ENCODE data around the gene CUX1.
"Not testable (repeated sequence)": the region's sequence is repeated elsewhere in the genome, so short reads cannot be mapped to it uniquely, and the experiment has no call there.

CUX1 gene
- total RNA-seq: 58.8 to 61.5 reads per million in 2 donors

DNA sequence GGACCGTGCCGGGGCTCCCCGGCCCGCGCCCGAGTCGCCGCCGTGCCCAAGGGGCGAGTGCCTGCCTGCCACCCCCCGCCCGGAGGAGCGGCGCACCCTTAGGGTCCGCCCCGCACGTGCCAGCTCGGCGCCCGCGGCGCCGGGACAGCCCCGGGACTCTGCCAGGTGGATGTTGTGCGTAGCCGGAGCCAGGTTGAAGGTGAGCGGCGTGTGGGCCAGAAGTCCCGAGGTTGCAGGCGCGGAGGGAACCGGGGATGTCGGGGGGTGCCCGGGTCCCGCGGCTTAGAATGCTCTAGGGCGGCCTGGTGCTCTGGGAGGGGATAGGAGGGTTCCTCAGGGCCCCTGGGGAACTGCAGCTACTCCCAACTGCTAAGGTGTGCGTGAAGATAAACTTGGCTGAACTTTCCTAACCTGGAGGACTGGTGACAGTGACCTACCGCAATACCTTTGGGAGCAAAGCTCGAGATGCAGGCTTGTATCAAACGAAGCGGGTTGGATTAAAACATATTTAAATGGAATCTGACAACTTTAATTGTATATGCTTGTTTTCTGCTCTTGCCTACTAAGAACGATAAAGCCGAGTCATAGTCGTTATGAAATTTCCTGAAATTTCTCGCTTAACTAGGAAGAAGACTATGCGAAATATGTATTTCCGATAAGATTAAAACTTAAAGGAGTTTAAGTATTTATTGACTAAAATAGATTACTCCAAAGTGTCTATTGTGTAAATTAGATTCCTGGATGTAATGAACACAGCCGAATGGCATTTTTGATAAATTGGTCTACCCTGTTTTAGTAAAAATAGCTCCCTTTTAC, at the start of gene CUX1:
Gene CUX1 (plus strand): TSS at position 156 of the 816 bp plus-strand sequence. CDS start 14 bp downstream, at position 170.
- peak; percentile 4 for DNase-seq

DNA sequence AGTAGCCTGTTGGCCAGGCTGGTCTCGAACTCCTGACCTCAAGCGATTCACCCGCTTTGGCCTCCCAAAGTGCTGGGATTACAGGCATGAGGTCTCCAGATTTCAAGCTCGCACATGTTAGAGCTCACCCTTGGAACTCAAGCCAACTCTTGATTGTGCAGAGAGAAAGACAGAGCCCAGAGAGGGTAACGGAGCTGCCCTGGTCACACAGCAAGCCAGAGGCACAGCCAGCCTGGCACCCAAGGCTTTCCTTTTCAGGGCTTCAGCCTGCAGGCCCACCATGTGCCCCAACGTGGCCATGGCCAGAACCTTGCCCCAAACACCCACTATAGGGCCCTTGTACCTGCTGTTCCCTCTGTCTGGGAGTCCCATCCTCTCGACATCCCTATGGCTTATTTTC, 49.1 kb upstream of the CUX1 start:
- DNase-seq: no peak

GRCh38 chr7:101770466-101770865, 47.0 kb upstream of the CUX1 start:
- DNase-seq: no peak

DNA sequence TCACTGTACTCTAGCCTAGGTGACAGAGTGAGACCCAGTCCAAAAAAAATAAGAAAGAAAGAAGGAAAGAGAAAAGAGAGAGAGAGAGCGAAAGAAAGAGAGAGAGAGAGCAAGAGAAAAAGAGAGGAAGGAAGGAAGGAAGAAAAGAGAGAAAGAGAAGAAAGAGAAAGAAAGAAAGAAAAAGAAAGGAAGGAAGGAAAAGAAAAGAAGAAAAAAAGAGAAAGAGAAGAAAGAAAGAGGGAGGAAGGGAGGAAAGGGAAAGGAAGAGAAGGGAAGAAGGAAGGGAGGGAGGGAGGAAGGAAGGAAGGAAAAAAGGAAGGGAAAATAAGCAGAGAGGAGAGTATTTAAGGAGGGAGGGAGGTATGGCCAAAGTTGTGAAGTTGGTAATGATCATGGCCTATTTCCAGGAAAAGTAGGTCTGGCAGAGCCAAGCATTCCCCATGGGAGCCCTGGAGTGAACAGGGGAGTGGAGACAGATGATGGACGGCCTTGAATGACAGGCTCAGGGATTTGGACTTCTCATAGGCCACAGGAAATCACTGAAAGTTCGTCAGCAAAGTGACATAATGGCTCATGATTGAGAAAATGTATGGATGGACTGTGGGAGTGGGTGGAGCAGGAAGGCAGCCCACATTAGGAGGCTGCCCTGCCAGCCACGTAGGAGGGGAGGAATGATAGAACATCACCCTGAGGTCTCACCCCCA, 44.8 kb upstream of the CUX1 start:
- no peak for DNase-seq

- DNase-seq: no peak
Observed at GRCh38 chr7:101775181-101775580, 42.2 kb upstream of the CUX1 start.

- no peak for DNase-seq
Observed at GRCh38 chr7:101778026-101778580, 39.3 kb upstream of the CUX1 start.

DNA sequence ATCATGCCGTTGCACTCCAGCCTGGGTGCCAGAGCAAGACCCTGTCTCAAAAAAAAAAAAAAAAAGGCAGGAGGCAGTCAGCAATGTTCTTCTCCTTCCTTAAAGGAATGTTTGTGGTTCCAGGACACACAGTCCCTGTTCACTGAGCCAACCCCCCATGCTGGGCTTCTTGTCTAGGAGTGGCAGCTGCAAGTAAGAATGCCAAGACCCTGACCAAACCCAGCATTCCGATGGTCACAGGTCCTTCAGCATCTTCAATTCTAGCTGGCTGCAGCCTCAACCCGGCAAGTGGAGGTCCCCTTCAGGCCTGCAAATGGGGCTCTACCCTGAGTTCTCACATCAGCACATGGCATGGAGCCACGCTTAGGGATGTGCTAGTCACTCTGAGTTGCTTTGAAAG, 38.2 kb upstream of the CUX1 start:
- DNase-seq: no peak

DNA sequence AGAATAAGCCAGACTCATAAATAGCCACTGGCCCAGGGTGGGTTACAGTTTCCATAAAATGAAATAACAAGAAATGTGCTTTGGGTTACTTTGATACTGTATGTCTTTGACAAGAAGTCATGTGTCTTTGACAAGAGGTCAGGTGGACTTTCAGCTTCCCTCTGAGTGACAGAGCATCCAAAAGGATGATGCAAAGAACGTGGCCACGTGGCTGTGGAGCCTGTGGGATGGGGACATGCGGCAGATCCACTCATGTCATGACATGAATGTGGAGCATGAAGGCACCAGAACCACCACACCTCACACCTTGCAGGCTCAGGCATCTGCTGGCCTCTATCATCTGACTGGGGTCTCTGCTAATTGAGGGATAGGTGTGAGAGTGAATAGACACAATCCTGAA, 37.1 kb upstream of the CUX1 start:
- DNase-seq: no peak

DNA sequence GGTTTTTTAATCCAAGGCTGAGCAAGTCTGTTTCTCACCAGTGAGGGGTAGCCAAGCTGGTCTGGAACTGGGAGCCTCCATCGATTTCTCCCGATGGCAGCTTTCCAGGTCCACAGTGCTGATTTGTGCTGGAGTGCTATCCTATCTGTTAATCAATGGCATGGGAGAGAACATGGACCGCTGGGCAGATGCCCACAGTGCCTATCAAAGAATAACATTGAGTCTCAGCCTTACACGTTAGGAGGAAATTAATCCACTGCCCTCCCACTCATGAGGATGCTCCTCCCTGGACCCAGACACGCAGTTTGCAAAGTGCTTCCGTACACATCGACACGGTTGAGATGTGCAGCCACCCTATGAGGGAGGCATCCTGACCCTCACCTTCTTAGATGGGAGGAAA, 36.0 kb upstream of the CUX1 start:
- DNase-seq: no peak

DNA sequence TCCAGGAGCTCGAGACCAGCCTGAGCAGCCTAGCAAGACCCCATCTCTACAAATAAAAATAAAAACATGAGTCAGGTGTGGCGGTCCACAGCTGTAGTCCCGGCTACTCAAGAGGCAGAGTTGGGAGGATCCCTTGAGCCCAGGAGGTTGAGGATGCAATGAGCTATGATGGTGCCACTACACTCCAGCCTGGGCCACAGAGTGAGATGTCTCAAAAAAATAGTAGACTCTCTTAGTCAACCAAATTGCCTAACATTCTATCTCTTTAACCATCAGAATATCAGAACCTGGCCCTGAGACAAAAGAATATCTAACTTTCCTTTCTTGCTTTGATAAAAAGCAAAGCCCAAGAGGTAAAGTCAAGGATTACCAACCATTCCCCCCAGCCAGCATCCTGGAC, 35.0 kb upstream of the CUX1 start:
- no peak for DNase-seq

GRCh38 chr7:101782896-101783295, 34.5 kb upstream of the CUX1 start:
- DNase-seq: no peak

- no peak for DNase-seq
Observed at GRCh38 chr7:101783381-101784181, 33.8 kb upstream of the CUX1 start.

DNA sequence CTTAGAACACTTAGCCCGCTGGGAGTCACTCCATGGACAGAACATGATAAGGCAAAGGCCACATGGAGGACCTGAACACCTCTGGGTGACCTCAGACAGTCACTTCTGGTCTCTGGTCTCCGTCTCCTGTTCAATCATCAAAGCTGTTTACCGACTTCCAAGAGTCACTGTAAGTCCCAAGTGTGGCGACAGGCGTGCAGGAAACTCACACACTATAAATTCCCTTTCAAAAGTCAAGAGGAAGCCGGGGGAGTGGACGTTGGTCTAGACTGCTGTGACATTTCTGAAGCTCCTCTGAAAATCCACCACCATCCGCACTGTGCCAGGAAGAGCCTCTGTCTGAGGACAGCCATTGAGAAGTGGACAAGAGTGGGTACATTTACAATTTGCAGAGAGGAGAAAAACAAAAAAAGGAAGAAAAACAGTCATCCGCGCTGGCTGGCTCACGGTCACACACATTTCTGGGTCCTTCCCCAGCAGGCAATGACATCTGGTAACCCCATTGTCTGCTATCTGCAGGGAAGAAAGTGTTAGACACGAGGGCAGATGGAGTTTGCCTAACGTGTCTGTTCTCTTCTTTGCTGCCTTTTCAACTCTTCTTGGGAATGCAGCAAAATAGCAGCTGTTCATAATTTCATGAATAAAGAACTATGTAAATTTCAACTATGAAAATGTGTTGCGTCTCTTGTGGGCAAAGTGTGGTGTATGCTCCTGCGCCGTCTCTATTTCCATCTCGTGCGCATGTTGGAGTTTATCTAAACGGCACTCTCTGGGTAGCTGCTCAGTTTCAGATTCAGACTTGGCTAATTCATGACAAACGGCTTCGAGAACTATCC, 32.9 kb upstream of the CUX1 start:
- no peak for DNase-seq

DNA sequence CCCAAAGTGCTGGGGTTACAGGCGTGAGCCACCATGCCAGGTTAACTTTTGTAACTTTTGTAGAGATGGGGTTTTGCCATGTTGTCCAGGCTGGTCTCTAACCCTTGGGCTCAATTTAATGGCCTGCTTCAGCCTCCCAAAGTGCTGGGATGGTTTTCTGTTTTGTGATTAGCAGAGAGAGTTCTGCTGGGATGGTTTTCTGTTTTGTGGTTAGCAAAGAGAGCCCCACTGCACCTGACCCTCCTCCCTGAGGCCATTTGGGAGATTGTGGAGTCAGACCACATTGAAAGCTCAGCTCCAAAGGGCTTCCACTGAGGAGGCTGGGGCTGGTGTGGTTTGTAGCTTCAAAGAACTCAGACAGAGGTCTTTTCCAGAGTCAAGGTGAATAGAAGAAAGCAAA, 29.6 kb upstream of the CUX1 start:
- DNase-seq: no peak

- DNase-seq: no peak
Observed at GRCh38 chr7:101788517-101788916, 28.9 kb upstream of the CUX1 start.

GRCh38 chr7:101790566-101791293, 26.7 kb upstream of the CUX1 start:
- DNase-seq: no peak

- DNase-seq: no peak
Observed at GRCh38 chr7:101792051-101792681, 25.3 kb upstream of the CUX1 start.

GRCh38 chr7:101792682-101793071, 24.7 kb upstream of the CUX1 start:
- DNase-seq: not testable (repeated sequence)

GRCh38 chr7:101795461-101795860, 22.0 kb upstream of the CUX1 start:
- no peak for DNase-seq

GRCh38 chr7:101798173-101798572, 19.3 kb upstream of the CUX1 start:
- DNase-seq: not testable (repeated sequence)

All from T-helper 9 cell (primary cell).